ENCODE measurements around the gene POLR3F.

GRCh38 chr20:18523066-18523465, 55.9 kb downstream of the POLR3F start:
- TF ChIP-seq CTCF (IDR thresholded peaks at IDR 0.05) (no peak), POLR2A (IDR thresholded peaks at IDR 0.05) (no peak)

Data from uterus (tissue), 2 donors.